Stimulated activated naive B cell treated with anti-CD40 and anti-IgM and Interleukin-4, amounts not matched to agents 10 μg/mL and 1 μg/mL and 100 μg/mL, for 72 hours (primary cell): ENCODE data around the gene ALOXE3.

Experiments used
- ATAC-seq, 2 donors: fragments of 150-1000 bp; cut with Tn5 transposase; replicated peaks; 2 replicates each; pipeline ENCODE4 v1.10.0; 2021; ENCODE audit warnings: moderate library complexity in 1 of 2
- DNase-seq: peaks from one replicate; pipeline ENCODE4 v3.0.0; 2021
- H3K27ac Mint-ChIP-seq: one replicate; pipeline ENCODE4 v1.8.0; 2022; ENCODE audit warnings: mild to moderate bottlenecking, mixed read lengths
- H3K27me3 Mint-ChIP-seq, 2 donors: one replicate each; pipeline ENCODE4 v1.8.0; 2022; ENCODE audit warnings: mixed read lengths in 2 of 2
- H3K36me3 Mint-ChIP-seq, 2 donors: one replicate each; pipeline ENCODE4 v1.8.0; 2022; ENCODE audit warnings: mixed read lengths in 2 of 2, mild to moderate bottlenecking in 1 of 2
- H3K4me1 Mint-ChIP-seq, 2 donors: one replicate each; pipeline ENCODE4 v1.8.0; 2022; ENCODE audit warnings: mixed read lengths in 2 of 2, mild to moderate bottlenecking in 1 of 2
- H3K4me3 Mint-ChIP-seq, 2 donors: one replicate each; pipeline ENCODE4 v1.8.0; 2022; ENCODE audit warnings: mild to moderate bottlenecking in 2 of 2, mixed read lengths in 2 of 2, moderate library complexity in 1 of 2
- H3K9me3 Mint-ChIP-seq, 2 donors: one replicate each; pipeline ENCODE4 v1.8.0; 2022; ENCODE audit warnings: mixed read lengths in 2 of 2, mild to moderate bottlenecking in 1 of 2

ALOXE3 gene

DNA sequence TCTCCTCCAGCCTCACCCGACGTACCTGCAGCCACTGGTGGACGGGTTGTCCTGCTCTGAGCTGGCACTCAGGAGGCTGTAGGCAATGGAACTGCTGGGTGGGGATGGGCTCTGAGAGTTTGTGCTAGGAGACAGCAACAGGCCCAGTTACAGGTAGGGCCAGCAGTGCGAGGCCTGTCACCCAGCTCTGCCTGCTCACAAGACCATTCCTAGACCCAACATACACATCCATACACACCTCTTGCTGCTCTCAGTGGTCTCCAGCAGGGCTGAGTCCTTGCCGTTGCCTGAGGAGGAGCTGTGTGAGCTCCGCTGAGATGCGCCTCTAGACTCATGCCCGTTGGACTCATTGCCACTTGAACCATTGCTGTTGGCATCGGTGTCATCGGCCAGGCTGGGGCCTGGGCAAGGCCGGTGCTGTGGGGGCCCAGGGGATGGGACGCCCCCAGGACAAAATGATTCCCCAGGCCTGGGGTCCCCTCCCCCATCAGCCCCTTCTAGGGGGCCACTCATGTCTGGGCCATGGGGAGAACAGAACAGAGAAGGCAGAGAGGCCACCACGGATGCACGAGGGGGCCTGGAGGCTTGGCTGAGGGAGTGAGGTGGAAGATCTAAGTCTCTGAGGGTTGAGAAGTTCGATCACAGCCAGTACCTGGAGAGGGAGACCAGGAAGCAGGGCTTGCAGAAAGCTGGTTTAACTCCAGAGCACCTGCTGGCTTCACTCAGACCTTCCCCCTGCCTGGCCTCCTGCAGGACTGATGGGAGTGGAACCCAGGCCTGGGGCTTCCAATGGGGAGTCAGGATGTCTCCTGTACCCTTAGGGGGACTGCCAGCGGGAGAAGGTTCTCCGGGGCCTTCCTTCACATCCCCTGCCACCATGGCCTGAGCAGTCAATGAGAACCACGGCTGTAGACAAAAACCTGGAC lies 32.1 kb upstream of the ALOXE3 start:
- no peak for ATAC-seq
- H3K4me3 Mint-ChIP-seq, result peak overlapping the region; percentile 90 to 92
- H3K27ac Mint-ChIP-seq, result peak overlapping the region; percentile 94
- peaks cover 5 to 37% of the 10 kb centered on the region in 2 donors for H3K4me1 Mint-ChIP-seq
- H3K27me3 Mint-ChIP-seq, result no peaks in the 10 kb centered on the region
- no peaks in the 10 kb centered on the region for H3K9me3 Mint-ChIP-seq
- peaks cover 35 to 49% of the 10 kb centered on the region in 2 donors for H3K36me3 Mint-ChIP-seq
- no peak for DNase-seq

DNA sequence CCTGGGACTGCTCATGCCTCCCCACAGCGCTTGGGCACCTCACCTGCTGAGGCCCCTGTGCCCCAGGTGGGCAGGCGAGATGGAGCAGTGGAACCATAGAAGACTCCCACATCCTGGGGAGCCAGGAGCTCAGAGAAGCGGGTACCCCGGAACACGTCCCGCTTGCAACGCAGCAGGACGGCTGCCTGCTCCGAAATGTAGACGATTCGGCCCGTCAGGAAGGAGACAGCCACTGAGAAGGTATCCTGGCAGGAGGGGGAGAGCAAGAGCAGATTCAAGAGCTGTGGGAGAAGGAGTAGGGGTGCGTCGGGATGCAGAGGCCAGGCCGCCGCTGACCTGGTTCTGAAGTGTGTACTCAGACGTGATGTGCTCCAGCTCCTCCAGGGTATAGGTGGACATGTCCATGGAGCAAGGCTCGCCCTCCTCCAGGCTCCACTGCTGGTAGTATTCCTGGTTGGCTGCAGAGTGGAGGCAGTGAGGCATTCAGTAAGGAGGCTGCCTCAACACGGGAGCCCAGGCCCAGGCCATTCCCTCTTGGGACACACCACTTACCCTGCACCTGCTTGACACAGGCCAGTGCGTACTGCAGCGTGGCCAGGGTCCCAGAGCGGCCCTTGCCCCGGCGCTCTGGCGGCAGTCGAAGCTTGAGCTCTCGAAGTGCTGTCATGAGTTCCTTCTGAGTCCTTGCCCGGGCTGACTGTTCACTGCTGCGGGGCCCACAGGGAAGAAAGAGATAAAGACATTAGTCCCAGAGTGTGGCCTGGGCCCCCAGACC lies 31.3 kb upstream of the ALOXE3 start:
- Mint-ChIP-seq H3K27me3 (no peaks in the 10 kb centered on the region), H3K4me3 (peak overlapping the region; percentile 23 to 32), H3K36me3 (peaks cover 35 to 55% of the 10 kb centered on the region in 2 donors), H3K4me1 (peaks cover 5 to 37% of the 10 kb centered on the region in 2 donors), H3K9me3 (no peaks in the 10 kb centered on the region), H3K27ac (peak overlapping the region; percentile 69)
- ATAC-seq, result no peak
- DNase-seq, result no peak

DNA sequence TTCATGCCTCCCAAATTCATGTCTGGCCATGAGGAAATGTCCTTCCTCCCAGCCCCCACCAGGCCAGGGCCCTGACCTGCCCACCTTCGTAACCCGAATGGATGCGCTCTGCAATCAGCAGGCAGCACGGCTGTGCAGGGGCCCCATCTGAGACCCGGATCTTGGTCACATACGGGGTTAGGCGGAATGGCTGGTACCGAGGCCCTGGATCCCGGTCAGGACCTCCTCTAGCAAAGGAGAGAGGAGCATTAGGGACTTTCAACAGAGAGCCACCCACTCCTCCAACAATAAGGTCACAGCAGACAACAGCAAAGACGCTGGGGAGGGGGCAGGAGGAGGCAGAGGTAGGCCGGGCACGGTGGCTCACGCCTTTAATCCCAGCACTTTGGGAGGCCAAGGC lies 30.2 kb upstream of the ALOXE3 start:
- Mint-ChIP-seq H3K36me3 (peaks cover 38 to 64% of the 10 kb centered on the region in 2 donors), H3K4me3 (no peak overlapping the region), H3K27ac (no peak overlapping the region), H3K4me1 (peaks cover 5 to 32% of the 10 kb centered on the region in 2 donors), H3K27me3 (no peaks in the 10 kb centered on the region), H3K9me3 (no peaks in the 10 kb centered on the region)
- ATAC-seq (no peak), DNase-seq (no peak)

DNA sequence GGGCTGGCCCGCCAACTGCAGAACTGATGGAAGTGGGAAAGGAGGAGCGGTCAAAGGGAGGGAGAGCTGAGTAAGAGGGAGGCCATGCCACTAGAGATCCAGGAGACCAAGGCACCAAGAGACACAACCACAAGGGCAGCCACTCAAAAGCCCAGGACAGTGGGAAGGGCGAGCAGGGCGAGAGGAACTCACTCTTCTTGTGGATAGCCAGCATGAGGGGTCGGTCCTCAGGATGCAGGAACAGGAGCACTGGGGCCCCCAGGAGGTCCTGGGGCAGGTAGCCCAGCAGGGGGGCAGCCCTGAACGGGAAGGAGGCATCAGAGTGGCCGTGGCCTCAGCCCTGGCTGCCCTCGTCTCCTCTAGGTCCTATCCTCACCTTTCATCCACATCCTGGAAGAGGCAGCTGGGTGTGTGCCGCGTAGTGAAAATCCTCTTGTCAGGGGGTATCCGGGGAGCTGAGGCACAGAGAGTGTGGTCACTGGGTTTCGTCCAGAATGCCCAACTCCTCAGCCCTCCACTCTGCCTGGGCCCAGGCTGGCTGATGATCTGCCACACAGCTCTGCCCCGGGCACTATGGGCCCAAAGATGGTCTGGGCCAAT lies 29.6 kb upstream of the ALOXE3 start:
- DNase-seq, result no peak
- H3K36me3 Mint-ChIP-seq, result peaks cover 44 to 65% of the 10 kb centered on the region in 2 donors
- H3K4me1 Mint-ChIP-seq, result peaks cover 5 to 25% of the 10 kb centered on the region in 2 donors
- no peak overlapping the region for H3K27ac Mint-ChIP-seq
- no peak for ATAC-seq
- H3K9me3 Mint-ChIP-seq, result no peaks in the 10 kb centered on the region
- no peaks in the 10 kb centered on the region for H3K27me3 Mint-ChIP-seq
- H3K4me3 Mint-ChIP-seq, result no peak overlapping the region

DNA sequence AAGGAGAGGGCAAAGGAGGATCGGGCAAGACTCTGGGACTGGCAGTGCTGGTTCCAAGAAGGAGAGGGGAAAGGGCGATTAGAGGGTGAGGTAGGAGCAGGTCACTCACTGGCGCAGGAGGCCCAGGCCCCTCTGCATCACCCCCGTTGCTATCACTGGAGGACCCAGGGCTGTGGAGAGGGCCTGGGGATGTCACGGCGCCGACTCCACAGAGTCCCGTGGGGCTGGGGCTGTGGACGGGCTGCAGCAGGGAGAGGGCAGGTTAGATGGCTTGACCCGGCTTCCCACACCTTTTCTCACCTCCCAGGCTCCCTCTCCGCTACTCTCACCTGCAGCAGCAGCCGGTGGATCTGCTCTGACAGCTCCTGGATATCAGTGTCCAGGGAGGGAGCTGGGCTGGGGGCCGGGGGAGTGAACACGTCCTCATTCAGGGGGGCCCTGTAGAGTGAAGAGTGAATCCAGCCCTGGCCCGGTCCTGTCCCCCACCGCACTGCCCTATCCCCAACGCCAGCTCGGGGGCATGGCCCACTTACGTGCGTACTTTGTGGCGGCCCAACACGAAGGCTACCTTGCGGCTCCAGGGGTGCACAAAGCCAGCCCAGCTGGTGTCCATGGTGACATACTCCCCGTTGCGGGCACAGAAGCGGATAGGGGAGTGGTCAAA lies 29.0 kb upstream of the ALOXE3 start:
- DNase-seq (no peak), ATAC-seq (no peak)
- Mint-ChIP-seq H3K4me3 (no peak overlapping the region), H3K27me3 (no peaks in the 10 kb centered on the region), H3K9me3 (no peaks in the 10 kb centered on the region), H3K36me3 (peaks cover 49 to 68% of the 10 kb centered on the region in 2 donors), H3K4me1 (peaks cover 5 to 22% of the 10 kb centered on the region in 2 donors), H3K27ac (no peak overlapping the region)

DNA sequence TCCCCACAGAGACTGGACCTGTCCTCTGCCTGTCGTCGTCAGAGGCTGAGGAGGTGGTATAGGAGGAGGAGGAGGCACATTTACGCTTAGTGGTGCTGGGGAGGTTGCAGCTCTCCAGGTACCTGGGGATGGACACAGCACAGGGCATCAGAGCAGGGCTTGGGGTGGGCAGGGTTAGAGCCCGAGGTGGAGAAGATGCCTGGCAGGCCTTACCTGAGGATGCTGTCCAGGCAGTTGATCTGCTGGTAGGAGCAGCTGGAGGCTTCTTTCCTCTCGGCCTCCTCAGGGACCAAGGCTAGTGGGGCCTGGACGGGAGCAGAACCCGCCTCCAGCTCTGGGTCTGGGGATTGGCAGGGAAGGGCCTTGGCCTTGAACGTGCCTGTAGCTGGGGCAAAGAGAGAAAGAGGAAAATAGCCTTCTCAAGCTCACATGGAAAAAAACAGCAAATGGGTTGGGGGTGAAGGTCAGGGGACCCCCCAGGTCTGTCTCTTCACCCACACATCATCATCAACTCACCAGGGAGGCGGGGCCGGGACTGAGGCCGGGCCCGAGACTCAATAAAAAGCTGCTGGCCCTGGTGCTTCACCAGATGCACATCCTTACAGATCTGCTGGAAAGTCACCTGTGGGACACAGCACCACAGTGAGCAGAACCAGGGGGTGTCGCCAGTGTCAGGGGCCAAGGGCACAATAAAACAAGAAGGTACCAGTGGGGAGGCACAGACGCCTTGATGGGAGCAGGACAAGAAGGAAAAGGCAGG lies 28.2 kb upstream of the ALOXE3 start:
- H3K27ac Mint-ChIP-seq, result no peak overlapping the region

DNA sequence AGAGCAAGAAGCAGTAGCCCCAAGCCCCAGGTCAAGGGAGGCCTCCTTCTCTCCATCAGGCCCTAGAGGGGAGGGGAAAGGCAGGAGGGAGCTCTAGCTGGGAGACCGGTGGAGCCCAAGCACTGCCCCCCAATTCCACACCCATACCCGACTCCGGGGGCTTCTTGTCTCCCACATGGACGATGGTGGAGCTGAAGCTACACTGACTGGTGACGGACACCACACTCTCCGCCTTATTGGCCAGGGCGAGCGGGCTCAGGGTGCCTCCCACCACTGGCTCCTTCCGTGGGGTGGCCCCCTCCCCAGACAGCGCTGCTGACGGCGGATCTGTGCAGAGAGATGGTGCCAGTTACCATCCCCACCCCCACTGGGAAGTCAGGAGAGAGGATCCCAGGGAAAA lies 27.5 kb upstream of the ALOXE3 start:
- no peak for DNase-seq
- Mint-ChIP-seq H3K36me3 (peaks cover 59 to 82% of the 10 kb centered on the region in 2 donors), H3K4me3 (no peak overlapping the region), H3K9me3 (no peaks in the 10 kb centered on the region), H3K4me1 (peaks cover 5 to 18% of the 10 kb centered on the region in 2 donors), H3K27ac (peak overlapping the region; percentile 54), H3K27me3 (no peaks in the 10 kb centered on the region)
- no peak for ATAC-seq

More for the DNA sequence above, 28.2 kb upstream of the ALOXE3 start:
- Mint-ChIP-seq H3K9me3 (no peaks in the 10 kb centered on the region), H3K36me3 (peaks cover 54 to 75% of the 10 kb centered on the region in 2 donors), H3K4me3 (no peak overlapping the region), H3K4me1 (peaks cover 5 to 20% of the 10 kb centered on the region in 2 donors), H3K27me3 (no peaks in the 10 kb centered on the region)
- ATAC-seq, result no peak
- DNase-seq, result no peak

DNA sequence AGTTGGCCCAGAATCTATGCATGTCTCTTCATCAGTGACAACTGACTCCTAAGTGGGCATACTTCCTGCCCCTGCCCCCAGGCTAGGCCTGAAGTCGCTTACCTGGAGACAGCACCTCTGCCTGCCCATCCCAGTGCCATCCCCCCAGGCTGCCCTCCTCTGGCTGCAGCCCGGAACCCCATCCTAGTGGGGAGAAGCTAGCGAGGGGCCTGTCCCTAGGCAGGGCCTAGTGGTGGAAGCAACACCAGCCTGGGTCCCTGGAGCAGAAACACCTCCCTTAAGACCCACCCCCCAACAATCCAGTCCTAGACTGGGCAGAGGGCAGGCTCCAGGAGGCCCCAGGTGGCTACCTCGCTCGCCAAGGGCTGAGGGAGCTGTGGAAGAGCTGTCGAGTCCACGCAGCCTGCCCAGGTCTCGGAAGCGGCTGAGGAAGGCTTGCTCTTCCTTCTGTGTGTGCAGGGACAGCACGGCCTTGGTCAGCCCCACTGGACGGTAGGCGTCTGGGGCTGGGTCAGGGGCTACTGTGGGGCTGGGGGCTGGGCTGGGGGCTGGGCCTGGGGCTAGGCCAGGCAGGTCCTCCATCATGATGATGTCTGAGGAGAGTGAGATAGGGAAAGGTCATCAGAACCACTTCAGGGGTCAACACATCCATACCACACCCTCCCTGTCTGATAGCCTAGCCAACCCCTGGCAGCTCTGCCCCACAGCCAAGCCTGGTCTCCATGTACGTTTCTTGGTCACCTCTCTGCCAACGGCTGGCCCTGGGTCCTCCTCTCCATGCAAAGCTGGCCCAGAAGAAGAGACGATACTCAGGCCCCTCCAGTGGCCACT lies 26.3 kb upstream of the ALOXE3 start:
- peaks cover 62 to 81% of the 10 kb centered on the region in 2 donors for H3K36me3 Mint-ChIP-seq
- no peaks in the 10 kb centered on the region for H3K27me3 Mint-ChIP-seq
- DNase-seq (no peak), ATAC-seq (no peak)
- no peak overlapping the region for H3K4me3 Mint-ChIP-seq
- H3K27ac Mint-ChIP-seq, result no peak overlapping the region
- H3K4me1 Mint-ChIP-seq, result peaks cover 5 to 11% of the 10 kb centered on the region in 2 donors
- H3K9me3 Mint-ChIP-seq, result no peaks in the 10 kb centered on the region

DNA sequence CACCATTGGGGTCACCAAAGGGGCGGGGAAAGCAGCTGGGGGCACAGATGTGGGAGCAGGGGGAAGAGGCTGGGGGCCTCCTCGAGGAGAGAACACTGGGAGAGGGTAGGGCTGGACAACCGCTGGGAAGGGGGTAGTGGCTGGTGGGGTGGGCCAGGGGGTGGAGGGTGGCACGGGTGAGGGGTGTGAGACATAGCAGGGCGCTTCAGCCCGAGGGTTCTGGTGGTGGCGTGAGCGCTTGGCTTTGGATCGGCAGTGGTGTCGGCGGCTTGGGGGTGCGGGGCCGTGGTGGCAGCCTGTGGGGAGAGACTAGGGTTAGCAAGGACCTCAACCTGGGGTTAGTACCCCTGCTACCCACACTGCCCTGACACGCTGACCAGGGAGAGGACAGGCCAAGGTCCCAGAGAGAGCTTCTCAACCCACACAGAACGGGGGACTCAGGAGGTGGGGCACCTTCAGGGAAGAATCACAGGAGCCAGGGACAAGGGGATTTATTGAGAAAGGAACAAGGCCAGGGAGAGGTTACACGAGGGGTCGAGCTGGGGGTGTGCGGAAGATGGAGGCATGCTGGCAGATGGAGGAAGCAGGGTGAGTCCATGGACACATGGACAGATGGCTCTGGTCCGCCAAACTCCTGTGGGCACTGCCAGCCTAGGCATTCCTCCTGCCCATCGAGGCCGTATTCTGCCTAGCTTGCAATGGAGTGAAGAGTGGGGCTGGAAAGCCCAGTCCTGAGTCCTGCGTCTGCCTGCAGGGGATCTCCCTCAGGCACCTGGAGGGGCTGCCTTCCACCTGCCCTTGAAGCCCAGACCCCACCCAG lies 25.5 kb upstream of the ALOXE3 start:
- Mint-ChIP-seq H3K4me3 (no peak overlapping the region), H3K27me3 (no peaks in the 10 kb centered on the region), H3K27ac (no peak overlapping the region), H3K9me3 (no peaks in the 10 kb centered on the region), H3K36me3 (peaks cover 58 to 77% of the 10 kb centered on the region in 2 donors), H3K4me1 (peaks cover 5 to 9% of the 10 kb centered on the region in 2 donors)
- ATAC-seq (no peak), DNase-seq (no peak)

DNA sequence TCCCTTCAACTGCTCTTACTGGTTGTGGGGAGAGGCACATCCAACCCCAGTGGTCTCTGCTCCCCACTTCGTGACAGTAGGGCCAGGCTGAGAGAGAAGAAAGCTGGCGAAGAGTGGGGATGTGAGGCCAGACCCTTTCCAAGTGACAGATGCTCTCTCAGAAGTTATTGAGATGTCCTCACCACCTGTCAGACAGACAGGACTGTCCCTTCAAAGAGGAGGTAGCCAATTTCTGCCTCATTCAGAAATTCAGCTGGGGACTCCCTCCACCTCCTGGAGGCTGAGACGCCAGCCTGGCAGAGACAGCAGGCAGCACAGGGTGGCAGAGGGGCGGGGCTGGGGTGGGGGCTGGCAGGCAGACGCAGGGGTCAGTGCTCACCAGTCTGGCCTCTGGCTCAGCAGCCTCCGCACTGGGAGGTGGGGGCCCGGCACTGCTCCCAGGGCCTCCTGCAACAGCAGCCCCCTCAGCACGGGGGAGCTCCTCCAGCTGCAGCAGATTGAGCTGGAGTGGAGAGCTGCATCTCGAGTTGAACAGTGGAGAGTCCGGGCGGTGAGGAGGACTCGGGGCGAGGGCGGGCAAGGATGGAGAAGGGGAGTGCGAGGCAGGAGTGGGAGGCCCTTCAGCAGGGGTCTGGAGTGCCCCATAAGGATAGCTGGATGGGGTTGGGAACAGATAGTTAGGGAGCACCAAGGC lies 24.7 kb upstream of the ALOXE3 start:
- no peak for ATAC-seq
- H3K27ac Mint-ChIP-seq, result no peak overlapping the region
- DNase-seq, result no peak
- H3K4me3 Mint-ChIP-seq, result no peak overlapping the region
- H3K4me1 Mint-ChIP-seq, result peaks cover 5 to 9% of the 10 kb centered on the region in 2 donors
- H3K27me3 Mint-ChIP-seq, result no peaks in the 10 kb centered on the region
- H3K9me3 Mint-ChIP-seq, result no peaks in the 10 kb centered on the region
- H3K36me3 Mint-ChIP-seq, result peaks cover 53 to 71% of the 10 kb centered on the region in 2 donors

DNA sequence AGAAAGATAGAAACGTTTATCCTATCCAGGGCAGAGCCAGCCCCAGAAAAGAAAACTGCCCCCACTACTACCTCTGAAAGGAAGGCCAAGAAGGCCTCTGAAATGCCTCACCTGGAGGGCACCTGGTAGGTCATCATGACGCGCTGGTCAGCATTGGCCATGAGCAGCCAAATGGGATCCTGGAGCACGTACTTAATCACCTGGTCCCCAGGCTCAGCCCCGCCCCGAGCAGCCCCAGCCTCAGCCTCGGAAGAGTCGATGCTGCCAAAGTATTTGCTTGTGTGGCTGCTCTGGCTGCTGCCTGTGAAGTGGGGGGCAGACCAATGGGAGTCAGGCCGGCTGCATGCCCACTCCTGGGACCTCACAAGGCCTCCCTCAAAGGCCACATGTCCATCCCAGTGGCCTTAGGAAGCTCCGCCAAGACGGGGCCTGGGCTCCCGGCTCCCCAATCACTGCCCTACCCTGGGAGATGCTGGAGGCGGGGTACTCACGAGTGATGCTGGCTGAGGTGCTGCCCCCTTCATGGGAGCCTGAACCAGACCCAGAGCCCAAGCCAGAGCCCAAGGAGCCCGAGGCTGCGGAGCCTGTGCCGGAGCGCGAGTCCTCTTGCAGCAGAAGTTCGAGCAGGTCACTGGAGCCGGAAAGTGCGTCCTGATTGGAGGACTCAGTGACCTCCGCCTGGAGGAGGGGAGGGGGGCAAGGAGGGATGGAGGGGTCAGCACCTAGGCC lies 24.0 kb upstream of the ALOXE3 start:
- H3K27ac Mint-ChIP-seq, result no peak overlapping the region
- H3K9me3 Mint-ChIP-seq, result no peaks in the 10 kb centered on the region
- H3K4me3 Mint-ChIP-seq, result no peak overlapping the region
- ATAC-seq, result no peak
- H3K4me1 Mint-ChIP-seq, result peaks cover 5 to 9% of the 10 kb centered on the region in 2 donors
- no peak for DNase-seq
- H3K27me3 Mint-ChIP-seq, result no peaks in the 10 kb centered on the region
- peaks cover 46 to 66% of the 10 kb centered on the region in 2 donors for H3K36me3 Mint-ChIP-seq
